OCI-M1 (cell line): Measurements from ENCODE around the gene PLXDC2.
"Not testable (repeated sequence)": the region's sequence is repeated elsewhere in the genome, so short reads cannot be mapped to it uniquely, and the experiment has no call there.

Experiments
- DNase-seq: peaks from one replicate; lab custom pipeline; 2025; lab: John Stamatoyannopoulos, UW

The PLXDC2 gene

DNA sequence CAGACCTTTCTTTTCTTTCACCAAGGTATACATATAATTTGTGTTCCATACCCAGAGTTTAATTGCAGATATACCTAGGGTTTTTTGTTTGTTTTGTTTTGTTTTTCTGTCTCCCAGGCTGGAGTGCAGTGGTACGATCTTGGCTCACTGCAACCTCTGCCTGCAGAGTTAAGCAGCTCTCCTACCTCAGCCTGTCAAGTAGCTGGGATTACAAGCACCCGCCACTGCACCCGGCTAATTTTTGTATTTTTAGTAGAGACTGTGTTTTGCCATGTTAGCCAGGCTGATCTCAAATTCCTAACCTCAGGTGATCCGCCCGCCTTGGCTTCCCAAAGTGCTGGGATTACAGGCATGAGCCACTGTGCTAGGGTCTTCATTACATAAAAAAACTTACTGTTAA is 228.9 kb downstream of the PLXDC2 start:
- DNase-seq, result not testable (repeated sequence)

DNA sequence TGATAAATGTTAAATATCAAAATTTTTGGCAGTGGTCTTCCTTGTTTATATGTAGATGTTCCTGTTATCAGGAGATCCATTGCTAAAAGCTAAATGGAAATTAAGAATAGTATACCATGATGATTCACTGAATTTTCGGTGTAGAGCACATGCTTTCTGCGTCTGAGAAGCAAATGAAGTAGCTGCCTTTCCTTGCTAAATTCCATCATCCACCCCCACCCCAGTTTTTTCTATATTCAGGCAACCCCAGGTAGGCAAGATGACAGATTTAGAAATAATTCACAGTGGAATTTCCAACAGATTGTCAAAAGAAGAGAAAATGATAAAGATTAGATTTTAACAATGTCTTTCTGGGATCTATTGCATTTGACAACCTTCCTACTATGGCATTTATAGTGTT is 231.9 kb downstream of the PLXDC2 start:
- no peak for DNase-seq

DNA sequence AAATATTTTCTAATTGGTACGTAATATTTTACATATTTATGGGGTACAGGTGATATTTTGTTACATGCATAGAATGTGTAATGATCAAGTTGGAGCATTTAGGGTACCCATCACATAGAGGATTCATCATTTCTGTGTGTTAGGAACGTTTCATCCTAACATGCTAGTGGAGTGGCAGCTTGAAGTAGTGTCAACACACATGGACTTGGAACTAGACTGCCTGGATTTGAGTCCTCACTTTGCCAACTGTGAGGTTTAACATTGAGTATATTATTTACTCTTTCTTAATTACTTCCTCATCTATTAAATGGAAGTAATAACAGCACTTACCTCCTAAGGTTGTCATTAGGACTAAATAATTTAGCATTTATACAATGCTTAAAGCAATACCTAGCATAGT is 241.9 kb downstream of the PLXDC2 start:
- no peak for DNase-seq

DNA sequence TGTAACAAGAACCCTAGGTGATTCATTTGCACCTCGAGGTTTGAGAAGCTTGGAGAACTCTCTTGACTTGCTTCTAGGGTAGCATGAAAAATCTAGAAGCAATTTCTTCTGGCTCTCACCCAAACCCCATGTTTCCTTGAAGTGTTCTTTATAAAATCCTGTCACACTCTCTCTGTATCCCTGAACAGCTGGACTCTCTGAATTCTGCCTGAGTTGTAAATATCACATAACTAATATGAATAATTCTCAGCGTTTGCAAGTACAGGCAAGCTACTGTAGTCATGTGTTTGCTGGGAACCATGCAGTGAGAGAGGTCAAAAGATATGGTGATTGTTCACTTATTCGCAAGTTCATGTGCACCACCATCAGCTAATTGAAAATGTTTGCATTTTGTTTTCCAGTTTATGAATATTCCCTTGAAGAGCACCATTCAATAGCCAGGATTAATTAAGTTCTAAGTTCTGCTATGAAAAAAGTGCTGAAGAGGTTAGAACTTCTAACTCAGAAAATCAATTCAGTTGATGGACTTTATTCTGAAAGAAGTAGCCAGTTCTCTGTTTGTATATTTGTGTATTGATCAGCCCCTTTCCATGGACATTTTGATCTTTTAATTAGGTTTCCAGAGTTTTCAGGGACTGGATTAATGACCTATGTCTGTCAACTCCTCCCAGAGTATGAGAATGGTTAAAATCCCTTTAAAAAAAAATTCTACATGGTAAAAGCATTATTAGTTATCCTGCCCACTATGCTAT is 243.0 kb downstream of the PLXDC2 start:
- no peak for DNase-seq

DNA sequence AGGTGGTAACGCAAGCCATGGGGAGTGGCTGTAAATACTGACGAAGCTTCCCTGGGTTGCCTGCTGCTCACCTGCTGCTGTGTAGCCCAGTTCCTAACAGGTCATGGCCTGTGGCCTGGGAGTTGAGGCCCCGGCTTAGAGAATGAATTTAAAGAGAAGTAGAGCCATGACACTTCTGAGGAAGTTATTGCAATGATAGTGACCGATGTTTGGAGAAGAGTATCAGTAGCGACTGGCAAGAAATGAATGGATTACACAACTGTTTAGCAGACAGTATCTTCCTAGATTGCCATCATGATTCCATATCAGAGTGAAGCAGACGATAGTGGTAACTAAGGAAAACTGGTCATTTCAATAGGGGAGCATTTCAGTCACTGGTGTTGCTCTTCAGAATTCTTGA is 249.6 kb downstream of the PLXDC2 start:
- DNase-seq, result no peak

- no peak for DNase-seq
Observed at GRCh38 chr10:20073167-20073566, 256.9 kb downstream of the PLXDC2 start.

DNA sequence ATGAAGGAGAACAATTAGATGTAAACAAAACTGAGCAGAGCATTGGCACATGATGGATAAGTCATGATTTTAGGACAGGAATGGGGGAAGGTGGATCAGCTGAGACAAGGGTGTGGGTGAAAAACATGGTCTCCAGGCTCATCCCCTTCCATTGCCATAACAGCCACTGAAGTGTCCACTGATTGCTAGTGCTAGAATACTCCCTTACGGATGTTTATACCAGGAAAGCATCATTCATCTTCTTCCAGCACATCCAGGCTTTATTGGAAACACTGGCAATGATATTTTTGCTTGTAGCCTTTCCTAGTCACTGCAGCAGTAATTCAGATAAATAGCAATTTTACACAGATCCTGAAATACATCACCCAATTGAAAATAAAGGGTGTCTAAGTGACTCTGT is 259.5 kb downstream of the PLXDC2 start:
- DNase-seq, result no peak

- DNase-seq, result no peak
Observed at GRCh38 chr10:20084451-20084850, 268.2 kb downstream of the PLXDC2 start.

GRCh38 chr10:20085115-20085514 is 268.9 kb downstream of the PLXDC2 start:
- no peak for DNase-seq

DNA sequence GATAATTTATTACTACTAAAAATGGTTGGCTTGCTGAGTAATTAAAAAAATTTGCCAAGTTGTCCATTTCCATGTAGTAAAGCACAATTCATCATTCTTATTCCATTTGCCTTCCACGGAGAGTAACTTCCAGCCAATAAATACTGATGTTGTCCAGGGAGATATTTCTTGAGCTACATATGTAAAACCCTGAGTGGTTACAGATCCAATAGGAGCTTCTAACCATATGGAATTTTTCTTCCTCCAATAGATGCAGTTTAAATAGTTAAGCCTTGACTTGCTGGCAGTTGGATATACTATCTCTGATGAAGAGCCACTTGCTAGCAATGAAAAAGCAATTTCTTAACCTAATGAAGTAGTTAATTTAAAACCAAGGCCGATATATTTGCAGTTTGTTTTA is 271.1 kb downstream of the PLXDC2 start:
- no peak for DNase-seq

- DNase-seq, result no peak
Observed at GRCh38 chr10:20088061-20088701, 271.9 kb downstream of the PLXDC2 start.

GRCh38 chr10:20089879-20090278 is 273.6 kb downstream of the PLXDC2 start:
- no peak for DNase-seq

GRCh38 chr10:20090831-20091230 is 274.6 kb downstream of the PLXDC2 start:
- DNase-seq, result no peak

- no peak for DNase-seq
Observed at GRCh38 chr10:20091698-20092097, 275.5 kb downstream of the PLXDC2 start.

DNA sequence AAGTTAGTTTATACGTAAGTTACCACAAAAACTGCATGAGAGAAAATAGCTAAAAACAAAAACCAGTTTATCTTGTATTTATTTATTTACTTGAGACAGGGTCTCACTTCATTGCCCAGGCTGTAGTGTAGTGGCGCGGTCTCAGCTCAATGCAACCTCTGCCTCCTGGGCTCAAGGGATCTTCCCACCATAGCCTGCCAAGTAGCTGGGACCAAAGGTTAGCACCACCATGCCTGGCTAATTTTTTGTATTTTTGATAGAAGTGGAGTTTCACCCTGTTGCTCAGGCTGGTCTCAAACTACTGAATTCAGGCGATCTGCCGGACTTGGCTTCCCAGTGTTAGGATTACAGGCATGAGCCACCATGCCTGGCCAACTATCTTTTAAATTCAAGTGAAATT is 277.4 kb downstream of the PLXDC2 start:
- no peak for DNase-seq

GRCh38 chr10:20094226-20094976 is 278.2 kb downstream of the PLXDC2 start:
- DNase-seq, result no peak

DNA sequence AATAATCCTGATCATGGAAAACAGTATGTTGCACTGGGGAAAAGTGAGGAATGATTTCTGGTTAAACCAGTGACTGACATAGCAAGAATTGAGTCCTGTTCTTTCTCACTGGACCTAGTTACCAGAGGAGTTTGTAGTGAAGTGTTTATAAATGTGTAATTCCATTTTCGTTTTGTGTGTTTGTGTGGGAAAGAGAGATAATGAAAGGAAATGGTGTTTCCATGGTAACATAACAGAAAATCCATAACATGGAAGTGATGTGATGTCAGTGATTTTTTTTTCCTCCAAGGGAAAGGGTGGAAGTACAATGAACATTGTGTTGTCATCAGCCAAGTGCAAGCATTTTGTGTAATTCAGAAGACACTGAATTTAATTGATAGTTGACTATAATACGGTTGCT is 283.9 kb downstream of the PLXDC2 start:
- peak; percentile 18 for DNase-seq

GRCh38 chr10:20105236-20105635 is 289.0 kb downstream of the PLXDC2 start:
- DNase-seq, result no peak

GRCh38 chr10:20105931-20106330 is 289.7 kb downstream of the PLXDC2 start:
- no peak for DNase-seq

GRCh38 chr10:20108021-20108420 is 291.8 kb downstream of the PLXDC2 start:
- DNase-seq, result no peak

DNA sequence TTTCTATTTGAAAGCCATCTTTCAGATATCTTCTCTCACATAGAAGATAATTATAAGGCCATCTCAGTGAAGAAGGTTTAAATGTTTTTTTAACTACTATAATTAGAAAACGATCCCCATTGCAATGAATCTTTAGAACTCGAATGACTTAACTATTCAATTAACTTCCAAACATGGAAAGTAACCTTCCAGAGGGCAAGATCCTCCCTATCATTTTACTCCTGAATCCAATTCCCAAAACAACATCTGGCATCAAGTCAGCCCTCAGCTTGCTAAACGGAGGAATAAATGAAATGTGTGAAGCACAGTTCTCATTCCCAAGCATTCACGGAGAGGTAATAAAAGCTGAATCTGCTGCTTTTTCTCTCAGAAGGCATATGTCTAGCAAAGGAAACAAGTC is 293.4 kb downstream of the PLXDC2 start:
- DNase-seq, result no peak

DNA sequence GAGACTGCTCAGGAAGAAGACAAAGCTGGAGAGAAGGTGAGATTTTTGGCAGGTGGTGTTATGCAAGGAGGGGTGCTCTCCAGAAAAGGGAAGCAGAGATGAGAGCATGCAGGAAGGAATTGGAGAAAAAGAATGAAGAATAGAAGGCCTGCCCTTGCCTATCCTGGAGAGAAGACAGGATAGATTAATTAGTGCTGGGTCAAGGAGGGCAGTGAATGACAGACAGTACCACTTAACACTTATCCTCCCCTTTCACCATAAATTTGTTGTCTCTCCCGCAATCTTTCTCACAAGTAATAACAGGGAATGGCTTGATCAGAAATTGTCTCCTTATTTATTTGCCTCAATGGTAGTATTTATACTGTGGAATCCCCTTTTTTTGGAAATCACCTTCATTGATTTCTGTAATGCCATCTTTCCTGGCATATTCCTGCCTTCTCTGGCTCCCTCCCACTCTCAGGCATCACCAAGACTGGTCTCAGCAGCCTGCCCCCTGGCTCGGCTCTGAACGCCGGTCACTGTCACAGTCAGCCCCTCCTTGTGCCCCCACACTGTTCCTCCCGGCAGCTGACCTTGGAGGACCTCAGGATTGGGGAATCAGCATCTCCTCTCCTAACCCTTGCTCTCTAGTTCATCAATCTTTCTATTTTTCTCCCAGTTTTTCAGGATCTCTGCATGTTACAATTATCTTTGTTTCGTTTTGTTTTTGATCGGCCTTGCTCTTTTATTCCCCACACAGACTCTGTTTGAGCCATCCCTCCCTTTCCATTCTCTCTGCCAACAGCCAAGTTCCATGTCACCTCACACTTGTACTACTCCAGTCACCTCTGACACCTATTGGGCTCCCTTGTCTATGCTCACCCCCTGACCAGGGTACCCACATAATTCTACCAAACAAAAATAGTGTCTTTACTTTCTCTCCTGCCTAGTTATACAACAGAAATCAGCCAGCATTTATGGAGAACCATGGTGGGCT is 294.2 kb downstream of the PLXDC2 start:
- DNase-seq, result no peak
